CD4-positive, alpha-beta T cell (primary cell): ENCODE measurements around the gene RFNG. TPM values are rescaled to one million over a fixed set of nuclear protein-coding genes. Genes with fewer than 3 reads are reported as not detected.

Experiments
- ATAC-seq: fragments of 200-7000 bp; cut with Tn5 transposase; one replicate; pipeline ENCODE4 v1.10.0; 2022; ENCODE audit warnings: mild to moderate bottlenecking; ENCODE audit not compliant: poor library complexity
- CTCF ChIA-PET: fragments of 350-600 bp; sonication (Branson Sonifier 250); formaldehyde crosslinking; loops from one replicate; lab custom pipeline; 2021; ENCODE audit warnings: antibody characterized with exemption, inconsistent platforms; lab: Charles Lee
- POLR2A ChIA-PET: fragments of 350-600 bp; sonication (Branson Sonifier 250); formaldehyde crosslinking; loops from one replicate; lab custom pipeline; 2021; ENCODE audit warnings: antibody characterized with exemption, inconsistent platforms; lab: Charles Lee
- DNase-seq, 14 experiments: peaks; one replicate each; pipeline ENCODE4 v3.0.0-alpha.2; 2013 to 2020; ENCODE audit warnings: mixed read lengths in 2 of 14
- H3K27ac ChIP-seq, 2 donors: one replicate each; pipeline versions ENCODE4 v1.5.1 to v1.7.0; 2013; ENCODE audit warnings: low read length in 2 of 2, low read depth in 1 of 2, mild to moderate bottlenecking in 1 of 2
- H3K27me3 ChIP-seq, 2 experiments: 1 replicate in 1 of 2; 2 replicates in 1 of 2; pipeline versions ENCODE4 v1.6.1 to v1.7.0; 2013; ENCODE audit warnings: low read length in 2 of 2, control low read depth in 1 of 2, mild to moderate bottlenecking in 1 of 2, moderate library complexity in 1 of 2; ENCODE audit not compliant: insufficient read depth in 2 of 2, control insufficient read depth in 1 of 2
- H3K36me3 ChIP-seq: one replicate; pipeline ENCODE4 v1.6.1; 2013; ENCODE audit warnings: low read length, control low read depth; ENCODE audit not compliant: insufficient read depth
- H3K4me1 ChIP-seq: one replicate; pipeline ENCODE4 v1.6.1; 2013; ENCODE audit warnings: low read length, control low read depth; ENCODE audit not compliant: insufficient read depth
- H3K4me3 ChIP-seq: one replicate; pipeline ENCODE4 v1.5.1; 2013; ENCODE audit warnings: mild to moderate bottlenecking, low read length, moderate library complexity
- H3K9me3 ChIP-seq, 2 experiments: 1 replicate in 1 of 2; 2 replicates in 1 of 2; pipeline versions ENCODE4 v1.6.1 to v1.7.0; 2013; ENCODE audit warnings: low read length in 2 of 2, mild to moderate bottlenecking in 2 of 2, control low read depth in 1 of 2, moderate library complexity in 1 of 2; ENCODE audit not compliant: control insufficient read depth in 1 of 2, insufficient read depth in 1 of 2
- H3K27ac Mint-ChIP-seq: one replicate; pipeline ENCODE4 v1.8.0; 2020; ENCODE audit warnings: mixed read lengths
- H3K27me3 Mint-ChIP-seq: one replicate; pipeline ENCODE4 v1.8.0; 2021; ENCODE audit warnings: mixed read lengths
- H3K36me3 Mint-ChIP-seq: one replicate; pipeline ENCODE4 v1.8.0; 2021; ENCODE audit warnings: low read depth, mixed read lengths
- H3K4me1 Mint-ChIP-seq: one replicate; pipeline ENCODE4 v1.8.0; 2021; ENCODE audit warnings: low read depth, mixed read lengths
- H3K4me3 Mint-ChIP-seq: one replicate; pipeline ENCODE4 v1.8.0; 2020; ENCODE audit warnings: mild to moderate bottlenecking, mixed read lengths
- H3K9me3 Mint-ChIP-seq: one replicate; pipeline ENCODE4 v1.8.0; 2020; ENCODE audit warnings: mixed read lengths
- CTCF ChIP-seq: fragments of 200-600 bp; IDR thresholded peaks from one replicate; pipeline ENCODE4 v1.8.0; 2022; ENCODE audit warnings: antibody characterized with exemption, mild to moderate bottlenecking
- intact Hi-C, 2 experiments: fragments of 100-400 bp; cut with DNase I in 1 of 2; cut with micrococcal nuclease in 1 of 2; formaldehyde crosslinking; loops; one replicate each; pipeline versions ENCODE4 v1.15.1 to v1.9.0; 2023 to 2025; cut with DNase I, micrococcal nuclease
- total RNA-seq, 174 experiments: library from RNA in 2 of 174; stranded (reverse) in 2 of 174; gene quantifications; one replicate each; pipeline ENCODE4 v1.2.3 and lab custom pipeline; 2021 to 2026

RFNG gene
- total RNA-seq, 2 experiments from 2014 or later, result 28.1 to 31.2 TPM

GRCh38 chr17:82094931-82095776 lies 43.5 kb upstream of the RFNG start:
- H3K36me3 ChIP-seq, result peaks cover 53% of the 10 kb centered on the region
- intact Hi-C loops, result loop anchor here in 1 of 2 experiments (5.0 to 10.0 kb wide), 2 partner anchors 43 to 1990 kb away; partner anchors contain the start of genes GAA, GPS1 and RFNG
- DNase-seq, result peak in 1 of 14 experiments; percentile 33

DNA sequence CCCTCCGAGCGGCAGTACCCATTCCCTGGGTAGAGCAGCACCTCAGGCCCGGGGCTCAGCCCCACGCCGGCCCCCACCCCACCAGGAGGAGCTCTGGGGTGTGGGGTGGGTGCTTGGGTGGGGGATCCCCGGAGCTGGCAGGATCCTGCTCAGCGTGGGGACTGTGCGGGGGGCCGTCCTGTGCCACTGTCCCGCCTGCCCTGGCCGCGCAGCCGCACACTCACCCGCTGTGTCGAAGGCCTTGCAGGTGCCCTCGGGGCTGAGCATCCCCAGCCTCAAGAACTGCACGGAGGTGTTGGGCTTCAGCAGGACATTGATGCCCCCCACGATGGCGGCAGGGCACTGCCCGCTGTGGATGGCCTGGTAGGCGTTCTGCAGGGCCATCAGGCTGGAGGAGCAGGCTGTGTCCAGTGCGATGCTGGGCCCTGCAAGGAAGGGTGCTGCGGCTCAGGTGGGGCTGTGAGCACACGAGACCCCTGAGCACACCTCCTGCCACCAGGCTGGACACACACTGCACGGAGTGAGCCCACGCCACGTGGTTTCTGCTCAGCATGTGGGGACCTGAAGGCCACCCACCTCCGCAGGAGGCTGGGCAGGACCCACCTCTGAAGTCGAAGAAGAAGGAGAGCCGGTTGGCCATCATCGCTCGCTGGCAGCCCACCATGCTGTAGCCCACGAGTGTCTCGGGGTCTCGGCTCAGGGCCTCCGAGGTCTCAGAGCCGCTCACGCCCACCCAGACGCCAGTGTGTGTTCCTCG lies 41.6 kb upstream of the RFNG start:
- intact Hi-C loops, result loop anchor here in 1 of 2 experiments (10.0 kb wide), 1 partner anchor 1988 kb away; the partner anchor contains the start of gene GAA
- peak in 1 of 14 experiments; percentile 28 for DNase-seq
- no peak for ATAC-seq
- POLR2A ChIA-PET, result no interaction called here
- Mint-ChIP-seq H3K27me3 (no peaks in the 10 kb centered on the region), H3K9me3 (no peaks in the 10 kb centered on the region), H3K4me1 (peaks cover 3% of the 10 kb centered on the region), H3K4me3 (no peak overlapping the region), H3K36me3 (peaks cover 20% of the 10 kb centered on the region), H3K27ac (no peak overlapping the region)
- Histone ChIP-seq H3K9me3 (no peaks in the 10 kb centered on the region), H3K27me3 (no peaks in the 10 kb centered on the region), H3K36me3 (peaks cover 72% of the 10 kb centered on the region), H3K4me1 (peaks cover 17% of the 10 kb centered on the region), H3K4me3 (no peak overlapping the region), H3K27ac (no peak overlapping the region)
- CTCF ChIA-PET, result no interaction called here
- no peak for TF ChIP-seq CTCF

More at GRCh38 chr17:82094931-82095776, 43.5 kb upstream of the RFNG start:
- Mint-ChIP-seq H3K27me3 (no peaks in the 10 kb centered on the region), H3K4me3 (peak overlapping the region; percentile 78), H3K27ac (peak overlapping the region; percentile 53), H3K36me3 (peaks cover 19% of the 10 kb centered on the region), H3K4me1 (peaks cover 3% of the 10 kb centered on the region), H3K9me3 (no peaks in the 10 kb centered on the region)
- no peak for TF ChIP-seq CTCF
- ChIA-PET CTCF (no interaction called here), POLR2A (no interaction called here)
- Histone ChIP-seq H3K9me3 (no peaks in the 10 kb centered on the region), H3K4me1 (peaks cover 28% of the 10 kb centered on the region), H3K4me3 (no peak overlapping the region), H3K27ac (no peak overlapping the region), H3K27me3 (no peaks in the 10 kb centered on the region)
- no peak for ATAC-seq

GRCh38 chr17:82092628-82092994 lies 41.0 kb upstream of the RFNG start:
- ChIA-PET POLR2A (no interaction called here), CTCF (no interaction called here)
- no peak for TF ChIP-seq CTCF
- DNase-seq (no peak), ATAC-seq (no peak)
- no peaks in the 10 kb centered on the region for H3K27me3 Mint-ChIP-seq
- H3K4me3 ChIP-seq, result no peak overlapping the region
- H3K27ac Mint-ChIP-seq, result no peak overlapping the region
- H3K4me3 Mint-ChIP-seq, result no peak overlapping the region
- peaks cover 17% of the 10 kb centered on the region for H3K4me1 ChIP-seq
- no peaks in the 10 kb centered on the region for H3K9me3 Mint-ChIP-seq
- peaks cover 3% of the 10 kb centered on the region for H3K4me1 Mint-ChIP-seq
- peaks cover 78% of the 10 kb centered on the region for H3K36me3 ChIP-seq
- intact Hi-C loops, result loop anchor here in 1 of 2 experiments (10.0 kb wide), 1 partner anchor 1988 kb away; the partner anchor contains the start of gene GAA
- no peak overlapping the region for H3K27ac ChIP-seq
- no peaks in the 10 kb centered on the region for H3K9me3 ChIP-seq
- no peaks in the 10 kb centered on the region for H3K27me3 ChIP-seq
- peaks cover 20% of the 10 kb centered on the region for H3K36me3 Mint-ChIP-seq
